Activated naive CD4-positive, alpha-beta T cell treated with anti-CD3 and anti-CD28 coated beads, Interleukin-2, amount 50 U/mL, for 16 hours (primary cell): Measurements from ENCODE around the gene LDHAL6B.
"Not testable (repeated sequence)": the region's sequence is repeated elsewhere in the genome, so short reads cannot be mapped to it uniquely, and the experiment has no call there.

Experiments
- DNase-seq: peaks from one replicate; pipeline ENCODE4 v3.0.0-alpha.2; 2020

LDHAL6B gene

DNA sequence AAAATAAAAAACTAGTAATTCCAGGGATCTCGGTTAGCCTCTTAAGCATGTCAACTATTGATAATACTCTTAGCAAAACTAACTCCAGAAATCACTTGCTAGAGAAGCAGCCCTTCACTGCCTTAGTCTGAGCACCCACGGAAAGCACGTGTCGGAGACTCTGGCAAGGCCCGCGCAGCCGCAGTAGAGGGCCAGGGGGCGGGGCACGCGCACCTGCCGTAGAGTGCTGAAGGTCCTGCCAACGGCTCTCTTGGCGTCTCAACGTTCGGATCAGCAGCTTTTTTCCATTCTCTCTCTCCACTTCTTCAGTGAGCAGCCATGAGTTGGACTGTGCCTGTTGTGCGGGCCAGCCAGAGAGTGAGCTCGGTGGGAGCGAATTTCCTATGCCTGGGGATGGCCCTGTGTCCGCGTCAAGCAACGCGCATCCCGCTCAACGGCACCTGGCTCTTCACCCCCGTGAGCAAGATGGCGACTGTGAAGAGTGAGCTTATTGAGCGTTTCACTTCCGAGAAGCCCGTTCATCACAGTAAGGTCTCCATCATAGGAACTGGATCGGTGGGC, at the start of gene LDHAL6B:
Gene LDHAL6B (plus strand): TSS at position 221 of the 561 bp plus-strand sequence. CDS start 98 bp downstream, at position 319.
- no peak for DNase-seq

DNA sequence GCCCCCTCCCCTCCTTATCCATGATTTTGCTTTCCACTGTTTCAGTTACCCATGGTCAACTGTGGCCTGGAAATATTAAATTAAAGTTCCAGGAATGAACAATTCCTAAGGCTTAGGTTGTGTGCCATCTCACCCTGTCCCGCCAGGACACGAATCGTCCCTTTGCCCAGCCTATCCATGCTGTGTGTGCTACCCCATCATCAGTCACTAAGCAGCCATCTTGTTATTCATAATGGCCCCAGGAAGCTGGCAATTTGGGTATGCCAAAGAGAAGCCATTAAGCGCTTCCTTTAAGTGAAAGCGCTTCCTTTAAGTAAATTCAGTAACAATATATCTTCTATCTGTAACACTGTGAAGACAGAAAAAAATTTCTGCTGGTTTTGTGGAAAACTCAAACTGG, 49.2 kb upstream of the LDHAL6B start:
- no peak for DNase-seq

DNA sequence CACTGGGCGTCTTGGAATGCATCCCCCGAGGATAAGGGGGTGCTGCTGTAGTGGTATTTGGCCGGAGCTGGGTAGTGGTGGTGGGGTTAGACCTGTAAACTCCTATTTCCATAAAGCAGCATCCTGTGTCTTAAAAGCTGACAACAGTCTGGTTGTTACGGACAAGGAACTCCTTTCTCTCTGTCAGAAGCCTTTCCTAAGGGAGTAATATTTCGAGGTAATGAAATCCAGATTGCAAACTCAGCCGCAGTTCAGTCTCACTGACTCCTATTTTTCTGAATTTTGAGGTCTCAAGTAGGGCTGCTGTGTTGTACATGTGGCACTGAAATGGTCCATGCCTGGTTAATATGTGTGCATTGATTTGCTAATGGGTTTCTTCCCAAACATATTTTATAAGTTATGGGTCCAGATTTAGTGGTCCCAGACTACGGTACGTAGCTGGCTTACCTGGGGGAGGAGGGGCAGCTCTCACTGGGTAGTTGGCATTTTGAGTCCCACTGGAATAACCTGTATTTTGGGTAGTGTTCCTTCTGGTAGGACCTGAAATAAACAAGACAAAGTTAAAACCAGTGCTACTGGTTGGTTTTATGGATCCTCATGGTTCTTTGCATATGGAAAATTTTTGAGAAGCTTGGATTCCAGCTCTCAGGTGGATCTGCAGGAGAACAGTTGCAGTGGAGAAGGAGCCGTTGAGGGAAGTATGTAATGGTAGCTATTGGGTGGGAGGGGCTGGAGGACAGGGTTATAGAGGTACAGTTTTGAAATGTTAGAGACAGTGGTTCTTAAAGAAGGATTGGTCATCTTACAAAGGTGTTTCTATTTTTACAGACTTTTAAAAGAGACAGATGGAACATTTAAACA, 48.6 kb upstream of the LDHAL6B start:
- no peak for DNase-seq

DNA sequence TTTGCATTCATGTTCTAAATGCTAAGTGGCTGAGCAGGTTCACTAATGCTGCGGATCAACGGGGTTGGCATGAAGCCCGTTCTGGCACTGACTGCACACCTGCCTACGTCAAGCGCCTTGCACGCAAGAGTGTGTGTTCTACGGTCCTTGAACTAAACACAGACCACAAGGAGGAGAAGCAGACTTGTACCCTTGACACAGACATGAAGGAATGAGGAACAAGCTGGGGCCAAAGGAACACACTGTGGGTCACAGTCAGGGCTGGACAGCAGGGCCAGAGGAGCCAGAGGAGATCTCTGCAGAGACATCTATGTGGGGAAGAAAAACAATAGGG, 48.0 kb upstream of the LDHAL6B start:
- DNase-seq = no peak

DNA sequence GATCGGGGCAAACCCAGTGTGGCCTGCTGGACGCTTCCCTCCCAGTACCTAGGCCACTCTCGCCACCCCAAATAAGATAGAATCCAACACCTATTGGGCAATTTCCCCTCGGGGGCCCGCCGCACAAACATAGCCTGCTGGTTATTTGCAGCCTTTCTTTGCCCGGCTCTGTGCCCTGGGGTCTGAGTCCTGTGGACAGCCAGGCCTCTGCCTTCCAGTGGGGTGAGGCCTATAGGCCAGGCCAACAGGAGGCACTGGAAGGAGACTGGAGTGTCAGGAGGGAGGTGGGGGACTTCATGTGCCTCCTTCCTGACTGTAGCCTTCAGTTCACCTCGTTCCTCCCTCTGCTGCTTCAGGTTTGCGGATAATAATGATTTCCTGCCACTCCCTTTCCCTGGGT, 47.4 kb upstream of the LDHAL6B start:
- DNase-seq = no peak

DNA sequence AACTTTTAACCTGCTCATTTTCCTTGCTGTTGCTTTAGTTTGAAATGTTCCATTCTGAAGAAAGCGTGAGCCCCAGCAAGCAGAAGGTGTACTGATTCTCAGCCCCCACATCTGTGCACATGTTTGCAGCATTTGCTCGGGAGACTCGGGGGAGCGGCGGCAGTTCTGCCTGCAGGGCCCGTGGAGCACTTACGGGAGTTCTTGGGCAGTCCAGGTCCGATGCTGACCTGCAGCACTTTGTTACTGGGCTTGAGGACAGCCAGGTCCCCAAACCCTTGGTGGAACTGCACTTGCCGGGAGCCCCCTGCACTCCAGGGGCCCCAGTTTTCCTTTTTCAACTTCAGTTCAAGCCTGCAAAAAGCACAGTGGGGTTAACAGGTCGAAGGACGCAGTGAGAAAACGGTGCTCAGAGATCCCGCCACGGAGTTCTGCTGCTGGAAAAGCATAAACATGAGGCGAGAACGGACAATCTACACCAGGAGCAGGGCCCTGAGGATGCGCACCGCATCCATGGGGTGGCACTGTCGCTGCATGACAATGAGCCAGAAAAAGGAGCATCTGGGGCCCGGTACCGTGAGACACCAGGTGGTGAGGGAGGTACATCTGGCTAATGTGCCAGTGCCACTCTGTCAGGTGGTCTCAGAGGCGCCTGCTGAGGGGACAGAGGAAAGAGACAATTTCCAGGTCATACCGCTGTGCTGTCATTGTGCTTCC, 45.6 kb upstream of the LDHAL6B start:
- DNase-seq = peak; percentile 15

DNA sequence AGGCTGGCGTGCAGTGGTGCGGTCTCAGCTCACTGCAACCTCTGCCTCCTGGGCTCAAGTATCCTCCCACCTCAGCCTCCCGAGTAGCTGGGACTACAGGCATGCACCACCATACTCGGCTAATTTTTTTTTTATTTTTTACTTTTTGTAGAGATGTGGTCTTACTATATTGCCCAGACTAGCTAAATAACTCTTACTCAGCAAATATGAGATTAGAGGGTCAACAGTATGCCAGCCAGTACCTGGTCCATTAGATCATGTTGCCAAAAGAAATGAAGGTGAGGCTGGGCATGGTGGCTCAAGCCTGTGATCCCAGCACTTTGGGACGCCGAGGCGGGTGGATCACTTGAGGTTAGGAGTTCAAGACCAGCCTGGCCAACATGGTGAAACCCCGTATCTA, 44.6 kb upstream of the LDHAL6B start:
- DNase-seq = not testable (repeated sequence)

DNA sequence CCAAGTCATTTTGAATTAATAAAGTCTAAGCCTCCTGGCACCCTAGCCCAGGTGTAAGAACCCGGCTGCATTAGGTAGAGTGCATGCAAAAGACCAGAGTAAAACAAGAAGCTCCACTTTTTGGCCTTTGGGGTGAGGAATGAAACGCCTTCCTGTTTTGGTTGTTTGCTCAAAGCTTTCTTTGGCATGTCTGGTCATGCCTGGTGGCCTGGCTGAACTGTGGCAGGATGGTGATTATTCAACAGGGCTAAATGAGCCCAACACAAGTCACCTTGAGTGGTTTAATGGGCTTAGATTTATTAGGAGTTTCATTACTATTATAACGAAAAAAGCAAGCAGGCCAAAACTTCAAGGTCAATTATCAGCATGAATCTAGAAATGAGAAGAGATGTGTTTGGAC, 40.9 kb upstream of the LDHAL6B start:
- DNase-seq = no peak

DNA sequence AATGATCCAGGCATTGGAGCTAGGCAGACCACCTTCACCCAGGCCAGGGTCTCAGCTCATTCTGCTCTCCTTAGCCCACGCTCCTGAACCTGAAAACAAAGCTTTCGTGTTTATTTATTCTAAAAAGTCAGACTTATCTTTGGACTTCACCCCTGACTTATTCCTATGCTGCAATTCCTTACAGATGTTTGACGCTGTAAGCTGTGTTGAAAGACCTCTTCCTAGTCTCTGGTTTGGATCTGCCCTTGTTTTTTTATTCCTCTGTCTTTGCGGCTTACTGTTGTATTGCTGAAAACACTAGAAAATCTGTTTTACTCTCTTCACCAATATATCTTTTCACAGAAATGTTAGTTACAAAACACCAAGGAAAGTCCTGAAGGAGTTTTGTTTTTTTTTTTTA, 40.5 kb upstream of the LDHAL6B start:
- DNase-seq = no peak

DNA sequence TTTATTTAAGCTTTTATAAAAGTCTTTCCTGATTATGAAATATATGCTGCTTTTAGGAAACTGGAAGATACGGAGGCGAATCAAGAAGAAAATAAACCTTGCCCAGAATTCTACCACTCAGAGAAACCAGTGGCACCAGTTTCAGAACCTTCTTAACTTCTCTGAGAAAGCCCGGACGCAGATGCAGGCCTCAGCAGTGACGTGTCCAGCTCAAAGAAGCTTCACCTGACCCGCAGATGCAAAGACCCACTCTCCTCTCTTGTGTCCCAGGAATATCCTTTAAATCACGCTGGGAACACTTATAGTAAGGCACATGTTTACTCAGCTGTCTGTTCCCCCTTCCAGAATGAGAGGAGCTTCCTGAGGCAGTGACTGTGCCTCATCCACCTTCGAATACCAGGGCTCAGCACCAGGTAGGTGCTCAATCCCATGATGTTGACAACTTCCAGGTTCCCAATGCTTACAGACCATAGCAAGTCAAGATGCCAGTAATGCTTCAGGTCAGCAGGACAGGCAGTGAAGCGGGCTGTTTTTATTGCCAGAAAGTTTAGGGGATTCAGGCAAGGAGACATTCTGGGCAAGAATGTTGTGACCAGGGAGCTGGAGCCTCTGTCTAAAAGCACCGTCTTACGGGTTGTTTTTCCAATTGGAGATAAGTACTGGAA, 39.9 kb upstream of the LDHAL6B start:
- no peak for DNase-seq

DNA sequence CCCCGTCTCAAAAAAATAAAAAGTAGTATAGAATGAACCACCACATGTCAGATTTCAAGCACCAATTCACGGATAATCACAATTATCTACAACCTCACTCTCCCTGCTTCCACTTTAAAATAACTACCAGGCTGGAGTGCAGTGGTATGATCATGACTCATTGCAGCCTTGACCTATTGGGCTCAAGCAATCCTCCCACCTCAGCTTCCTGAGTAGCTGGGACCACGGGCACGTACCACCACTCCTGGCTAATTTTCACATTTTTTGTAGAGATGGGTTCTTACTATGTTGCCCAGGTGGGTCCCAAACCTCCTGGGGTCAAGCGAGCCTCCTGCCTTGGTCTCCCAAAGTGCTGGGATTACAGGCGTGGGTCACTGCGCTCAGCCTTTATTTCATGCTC, 38.1 kb upstream of the LDHAL6B start:
- no peak for DNase-seq

DNA sequence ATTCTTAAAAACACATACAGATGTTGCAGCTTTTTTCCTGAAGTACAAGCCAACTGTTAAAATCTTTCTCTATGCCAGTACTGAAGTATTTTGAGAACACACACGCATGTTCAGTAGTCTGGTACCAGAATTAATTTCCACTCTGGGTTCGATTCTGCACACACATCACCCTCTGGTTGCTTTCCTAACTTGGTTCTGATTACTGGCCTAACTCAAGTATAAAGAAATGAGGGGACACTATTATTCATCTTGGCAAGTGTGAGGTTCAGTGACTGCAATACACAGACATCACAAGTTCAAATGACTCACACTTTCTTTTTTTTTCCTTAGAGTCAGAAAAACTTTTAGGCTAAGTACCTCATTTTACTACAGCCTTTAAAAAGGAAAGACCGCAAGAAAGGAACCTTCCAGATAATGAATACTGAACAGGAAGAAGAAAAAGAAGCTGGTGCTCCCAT, 37.4 kb upstream of the LDHAL6B start:
- DNase-seq = no peak

DNA sequence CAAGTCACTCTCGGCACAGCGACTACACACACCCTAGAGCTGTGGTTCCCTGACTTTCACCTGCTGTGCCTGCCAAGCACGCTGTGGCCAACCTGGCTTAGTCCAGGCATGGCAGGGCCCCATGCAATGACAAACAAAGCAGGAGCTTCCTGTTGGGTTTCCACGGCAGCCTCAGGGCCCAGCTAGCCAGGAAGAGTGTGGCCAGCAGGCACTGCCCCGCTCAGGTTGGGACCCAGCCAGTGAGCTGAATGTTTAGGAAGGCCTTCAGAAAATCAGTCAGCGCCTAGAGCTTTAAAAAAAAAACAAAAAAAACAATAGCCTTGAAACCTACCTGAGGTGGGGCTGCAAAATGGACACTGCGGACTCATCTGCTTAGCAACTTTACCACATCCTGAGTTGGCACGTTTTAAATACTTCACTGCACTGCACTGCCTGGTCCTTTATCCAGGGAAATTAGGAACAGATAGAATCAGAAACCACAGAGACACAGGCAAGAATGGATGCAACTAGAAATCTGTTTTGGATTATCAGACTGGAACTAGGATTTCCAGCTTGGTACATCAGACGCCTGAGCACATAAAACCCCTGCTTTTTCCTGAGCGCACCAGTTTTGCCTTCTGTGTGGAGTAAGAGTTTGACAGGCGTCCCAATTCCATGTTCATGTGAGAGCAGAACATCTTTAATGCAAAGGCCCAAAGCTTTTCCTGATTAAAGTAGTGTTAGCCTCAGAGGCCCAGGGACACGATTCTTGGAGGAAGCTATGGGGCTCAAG, 36.2 kb upstream of the LDHAL6B start:
- DNase-seq = no peak

DNA sequence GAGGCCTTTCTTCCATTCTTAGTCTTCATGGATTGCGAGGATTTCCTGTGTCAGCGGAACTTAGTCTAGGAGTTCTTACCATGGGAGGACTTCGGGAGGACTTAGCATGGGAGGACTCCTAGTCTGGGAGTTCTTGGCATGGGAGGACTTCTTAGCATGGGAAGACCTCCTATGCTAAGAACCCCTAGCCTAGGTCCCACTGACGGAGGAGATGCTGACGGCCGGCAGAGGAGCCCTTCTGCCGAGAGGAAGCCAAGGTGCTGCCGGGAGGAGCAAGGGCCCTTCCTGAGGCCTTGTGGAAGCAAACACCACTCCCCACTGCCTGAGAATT, 35.6 kb upstream of the LDHAL6B start:
- no peak for DNase-seq

DNA sequence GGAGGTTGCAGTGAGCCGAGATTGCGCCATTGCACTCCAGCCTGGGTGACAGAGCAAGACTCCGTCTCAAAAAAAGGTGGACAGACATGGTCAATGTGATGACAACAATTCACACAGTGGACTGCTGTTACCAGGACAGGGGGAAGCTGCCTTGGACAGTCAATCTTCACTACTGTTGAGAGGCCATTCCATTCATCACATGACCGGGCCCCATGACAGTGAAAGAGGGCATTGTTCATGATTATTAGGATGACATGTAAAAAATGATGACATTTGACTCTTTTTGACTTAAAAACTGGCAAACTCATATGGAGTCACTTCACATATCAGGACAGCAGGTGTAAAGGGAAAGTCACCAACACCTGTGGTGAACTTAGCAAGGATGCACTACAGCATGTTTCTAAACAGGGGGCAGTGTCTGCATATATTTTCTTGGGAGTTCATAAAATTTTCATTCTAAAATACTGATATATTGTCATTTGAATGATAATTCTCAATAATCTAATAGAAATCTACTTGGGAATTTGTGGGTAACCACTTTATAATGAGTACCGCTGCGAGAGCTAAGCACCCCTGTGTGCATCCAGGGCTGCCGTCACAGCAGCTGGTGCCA, 34.2 kb upstream of the LDHAL6B start:
- no peak for DNase-seq

DNA sequence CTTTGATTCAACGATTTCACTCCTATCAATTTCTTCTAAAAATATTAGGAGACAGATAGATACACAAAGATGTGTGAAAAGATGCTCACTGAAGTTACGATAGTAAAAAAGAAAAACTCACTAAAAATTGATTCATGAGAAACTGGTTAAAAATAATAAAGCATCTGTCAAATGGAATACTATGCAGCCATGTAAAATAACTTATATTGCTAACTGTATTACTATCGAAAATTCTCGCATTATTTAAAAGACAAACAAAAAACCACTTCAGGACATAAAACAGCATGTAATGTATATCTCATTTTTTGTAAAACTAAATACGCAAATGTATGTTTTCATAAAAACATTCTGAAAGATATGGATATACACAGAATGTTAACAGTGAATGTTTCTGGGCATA, 33.4 kb upstream of the LDHAL6B start:
- DNase-seq = no peak

DNA sequence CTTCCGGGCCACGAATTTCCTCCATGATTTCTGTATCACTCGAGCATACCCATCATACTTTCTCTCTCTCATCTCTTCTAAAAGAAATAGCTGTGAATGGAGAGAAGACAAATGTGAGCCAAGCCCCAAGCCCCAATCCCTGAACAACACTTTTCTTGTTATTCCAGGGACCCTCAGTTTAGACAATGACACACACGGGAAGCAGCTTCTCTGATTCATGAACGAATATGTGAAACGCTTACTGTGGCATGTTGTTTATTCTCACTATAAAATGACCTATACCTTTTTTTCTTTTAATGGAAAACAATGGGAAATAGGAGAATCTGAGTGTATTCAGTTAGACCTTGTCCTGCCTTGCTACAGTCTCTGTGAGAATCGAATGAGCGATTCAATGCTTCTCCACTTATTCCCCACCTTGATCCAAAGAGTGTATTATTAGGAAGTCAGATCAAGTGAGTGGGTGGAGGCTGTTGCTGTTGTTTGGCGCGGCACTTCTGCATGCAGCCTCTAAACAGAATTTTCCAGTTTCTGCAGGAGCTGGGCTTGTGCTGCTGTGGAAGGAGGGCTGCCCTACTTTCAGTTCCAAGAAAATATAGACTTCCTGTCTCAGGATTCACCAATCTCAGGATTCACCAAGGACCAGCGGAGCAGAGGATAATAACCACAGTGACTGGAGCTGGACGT, 32.4 kb upstream of the LDHAL6B start:
- no peak for DNase-seq

DNA sequence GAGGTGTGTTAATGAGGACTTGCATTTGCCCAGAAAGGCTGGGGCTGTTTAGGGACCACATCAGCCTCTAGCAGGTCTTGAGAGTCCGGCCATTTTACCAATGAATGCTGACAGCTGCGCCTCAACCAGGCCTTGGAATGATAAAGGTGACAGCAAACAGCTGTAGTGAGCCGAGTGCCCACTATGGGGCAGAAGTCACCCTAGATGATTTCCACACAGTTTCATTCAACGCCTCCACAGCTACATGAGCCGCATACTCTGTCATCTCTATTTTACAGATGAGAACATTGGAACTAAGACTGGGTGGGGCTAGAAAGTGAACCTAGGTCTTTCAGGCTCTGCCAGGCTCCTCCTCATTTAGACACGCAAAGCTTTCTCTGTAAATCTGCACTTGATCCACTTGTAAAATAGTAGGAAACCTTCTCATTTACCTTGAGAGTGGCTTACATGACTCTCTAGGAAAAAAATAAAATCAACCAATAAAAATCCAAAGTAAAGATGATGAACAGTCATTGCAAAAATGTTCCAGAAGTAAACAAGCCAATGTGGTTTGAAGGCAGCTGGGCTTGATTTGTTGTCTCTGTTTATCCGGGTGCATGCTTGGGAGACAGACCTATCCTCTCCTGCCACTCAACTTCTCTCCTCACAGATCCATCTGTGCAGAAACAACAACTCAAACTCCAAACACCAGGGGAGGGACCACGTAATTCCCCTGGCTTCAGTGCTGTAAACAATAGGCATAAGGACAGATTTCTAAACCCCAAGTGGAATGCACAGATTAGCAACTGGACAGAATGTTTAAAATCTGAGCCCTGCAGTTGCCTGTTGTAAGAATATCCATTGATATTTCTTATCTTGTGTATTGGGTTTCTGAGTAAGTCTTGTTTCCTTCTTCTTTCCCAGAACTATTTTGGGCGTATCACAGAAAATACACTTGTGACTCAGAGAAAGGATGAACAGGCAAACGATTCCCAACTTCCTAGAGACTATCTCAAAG, 31.5 kb upstream of the LDHAL6B start:
- peak; percentile 36 for DNase-seq

DNA sequence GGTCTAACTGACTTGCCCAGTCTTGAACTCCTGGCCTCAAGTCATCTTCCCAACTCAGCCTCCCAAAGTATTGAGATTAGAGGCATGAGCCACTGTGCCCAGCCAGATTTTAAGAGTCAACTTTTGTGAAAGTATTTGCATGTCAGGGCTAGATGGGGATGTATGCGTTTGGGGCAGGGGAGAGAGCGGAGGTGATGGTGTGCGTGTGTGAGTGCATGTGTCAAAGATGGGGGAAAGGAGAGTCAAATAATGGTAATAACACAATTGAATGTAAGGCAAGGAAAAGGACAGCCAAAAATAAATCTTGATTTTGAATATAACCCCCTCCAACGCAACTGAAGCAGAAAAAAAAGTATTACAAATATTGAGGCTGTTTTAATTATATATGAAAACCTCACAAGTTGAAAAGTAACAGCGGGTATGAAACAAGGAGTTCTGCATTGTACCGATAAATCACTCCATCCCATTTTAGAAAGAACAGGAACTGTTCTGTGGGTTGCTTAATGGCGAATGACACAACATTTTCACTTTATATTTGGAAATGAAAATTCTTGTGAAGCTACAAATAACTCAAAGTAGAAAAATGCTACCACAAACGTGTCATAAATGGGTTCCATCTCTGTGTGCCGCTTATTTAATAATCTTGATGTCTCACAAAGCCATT, 29.9 kb upstream of the LDHAL6B start:
- no peak for DNase-seq

DNA sequence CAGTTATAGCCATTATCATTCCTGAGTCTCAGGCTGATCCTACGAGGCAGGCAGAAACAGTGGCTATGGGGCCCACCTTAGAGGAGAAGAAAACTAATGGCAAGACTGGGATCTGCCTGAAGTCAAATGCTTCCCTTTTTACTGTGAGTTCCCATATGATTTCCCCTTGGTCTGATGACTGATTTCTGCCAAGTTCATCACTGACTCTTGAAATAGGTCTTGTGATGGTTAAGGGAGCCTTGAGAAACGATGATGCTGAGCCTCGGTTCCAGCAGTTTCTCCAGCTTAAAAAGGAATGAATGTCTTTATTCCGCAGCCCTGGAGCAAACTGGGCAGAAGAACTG, 29.4 kb upstream of the LDHAL6B start:
- no peak for DNase-seq
